HepG2 (cell line): ENCODE data around the gene SAP25. TPM values are rescaled to one million over a fixed set of nuclear protein-coding genes. Genes with fewer than 3 reads are reported as not detected.
A peak's percentile ranks its signal among the peaks of the same experiment; 100 is the strongest.

ENCODE experiments used
- DPF2 ChIP-seq: sonication (generic); formaldehyde crosslinking; IDR thresholded peaks from 2 replicates; pipeline ENCODE4 v1.4.0; 2020; ENCODE audit warnings: mild to moderate bottlenecking, low read depth, missing genetic modification reagents, borderline replicate concordance
- FLYWCH1 ChIP-seq: sonication (generic); formaldehyde crosslinking; IDR thresholded peaks from 2 replicates; pipeline ENCODE4 v1.8.1; 2023; ENCODE audit warnings: mild to moderate bottlenecking, missing genetic modification reagents
- HNF4G ChIP-seq, 2 experiments: sonication (generic) in 1 of 2; formaldehyde crosslinking in 1 of 2; IDR thresholded peaks; 2 replicates each; pipeline versions ENCODE4 v1.4.0 to v1.6.1; 2011 to 2020; ENCODE audit warnings: borderline replicate concordance in 2 of 2, low read depth in 2 of 2, mild to moderate bottlenecking in 2 of 2, low read length in 1 of 2, missing genetic modification reagents in 1 of 2, moderate library complexity in 1 of 2
- ISL2 ChIP-seq: sonication (generic); formaldehyde crosslinking; IDR thresholded peaks from 2 replicates; pipeline ENCODE4 v1.5.0; 2020; ENCODE audit warnings: missing genetic modification reagents
- KAT2B ChIP-seq: fragments of 150-350 bp; IDR thresholded peaks from 2 replicates; pipeline ENCODE4 v1.6.1; 2014; ENCODE audit warnings: low read depth, low read length, borderline replicate concordance
- KLF13 ChIP-seq: sonication (generic); formaldehyde crosslinking; IDR thresholded peaks from 2 replicates; pipeline ENCODE4 v1.4.0; 2020; ENCODE audit warnings: mild to moderate bottlenecking, missing genetic modification reagents
- MED1 ChIP-seq: sonication (generic); formaldehyde crosslinking; IDR thresholded peaks from 2 replicates; pipeline ENCODE4 v1.4.0; 2020; ENCODE audit warnings: missing genetic modification reagents
- MED8 ChIP-seq: sonication (generic); formaldehyde crosslinking; IDR thresholded peaks from 2 replicates; pipeline ENCODE4 v1.8.1; 2023; ENCODE audit warnings: mild to moderate bottlenecking, missing genetic modification reagents; ENCODE audit not compliant: insufficient replicate concordance
- MIER3 ChIP-seq: IDR thresholded peaks from 2 replicates; pipeline ENCODE4 v1.6.1; 2016; ENCODE audit warnings: missing compliant biosample characterization, borderline replicate concordance
- NONO ChIP-seq, 2 experiments: fragments of 450-650 bp in 1 of 2; sonication (generic) in 1 of 2; formaldehyde crosslinking in 1 of 2; IDR thresholded peaks in 1 of 2; conservative IDR thresholded peaks in 1 of 2; 2 replicates each; pipeline versions ENCODE4 v1.6.1 to v1.8.0; 2017 to 2022; ENCODE audit warnings: mild to moderate bottlenecking in 1 of 2, missing genetic modification reagents in 1 of 2, moderate library complexity in 1 of 2
- SNAI1 ChIP-seq: sonication (generic); formaldehyde crosslinking; IDR thresholded peaks from 2 replicates; pipeline ENCODE4 v1.5.0; 2020; ENCODE audit warnings: mild to moderate bottlenecking, missing genetic modification reagents, borderline replicate concordance
- SP5 ChIP-seq: IDR thresholded peaks from 2 replicates; pipeline ENCODE4 v1.6.1; 2016; ENCODE audit warnings: low read depth, borderline replicate concordance
- ZNF451 ChIP-seq: sonication (generic); formaldehyde crosslinking; IDR thresholded peaks from 2 replicates; pipeline ENCODE4 v1.5.0; 2020; ENCODE audit warnings: mild to moderate bottlenecking, missing genetic modification reagents
- ZNF556 ChIP-seq: sonication (generic); formaldehyde crosslinking; IDR thresholded peaks from 2 replicates; pipeline ENCODE4 v1.4.0; 2020; ENCODE audit warnings: mild to moderate bottlenecking, missing genetic modification reagents, borderline replicate concordance
- ZNF674 ChIP-seq: sonication (generic); formaldehyde crosslinking; IDR thresholded peaks from 2 replicates; pipeline ENCODE4 v1.5.0; 2020; ENCODE audit warnings: low read depth, mild to moderate bottlenecking, missing genetic modification reagents
- polyA plus RNA-seq, 8 experiments: library from polyadenylated mRNA; depleted of rRNA in 3 of 8; stranded (reverse) in 7 of 8; unstranded in 1 of 8; fragments of >200 nt; fragmentation: Illumina TruSeq in 4 of 8; extraction: Trizol in 4 of 8; gene quantifications; 2 replicates each; pipeline versions ENCODE4 v1.2.1 to v1.2.3, GENCODE V29; 2011 to 2016; ENCODE audit warnings: low read depth in 4 of 8, missing spikeins in 1 of 8, mixed read lengths in 1 of 8; ENCODE audit not compliant: insufficient read depth in 1 of 8
- total RNA-seq, 5 experiments: library from RNA; depleted of rRNA; stranded (reverse); fragments of >200 nt; fragmentation: Illumina TruSeq; extraction: Trizol; gene quantifications; 2 replicates each; pipeline ENCODE4 v1.2.3, GENCODE V29; 2016; ENCODE audit warnings: low read depth in 1 of 5
- TF ChIP-seq, protein P1 (sequence below): sonication (generic); formaldehyde crosslinking; IDR thresholded peaks from 2 replicates; pipeline ENCODE4 v1.8.1; 2022; ENCODE audit warnings: mild to moderate bottlenecking, missing genetic modification reagents
- TF ChIP-seq, protein P2 (sequence below): sonication (generic); formaldehyde crosslinking; IDR thresholded peaks from 2 replicates; pipeline ENCODE4 v1.4.0; 2020; ENCODE audit warnings: missing genetic modification reagents
- TF ChIP-seq, protein P3 (sequence below): sonication (generic); formaldehyde crosslinking; IDR thresholded peaks from 2 replicates; pipeline ENCODE4 v1.5.0; 2020; ENCODE audit warnings: mild to moderate bottlenecking, missing genetic modification reagents, borderline replicate concordance

The SAP25 gene
- total and polyA plus RNA-seq, 2 of the 13 experiments (the other 11 are each of a cell fraction or from before 2014, with no cell fraction given): 0.15 to 0.20 TPM

DNA sequence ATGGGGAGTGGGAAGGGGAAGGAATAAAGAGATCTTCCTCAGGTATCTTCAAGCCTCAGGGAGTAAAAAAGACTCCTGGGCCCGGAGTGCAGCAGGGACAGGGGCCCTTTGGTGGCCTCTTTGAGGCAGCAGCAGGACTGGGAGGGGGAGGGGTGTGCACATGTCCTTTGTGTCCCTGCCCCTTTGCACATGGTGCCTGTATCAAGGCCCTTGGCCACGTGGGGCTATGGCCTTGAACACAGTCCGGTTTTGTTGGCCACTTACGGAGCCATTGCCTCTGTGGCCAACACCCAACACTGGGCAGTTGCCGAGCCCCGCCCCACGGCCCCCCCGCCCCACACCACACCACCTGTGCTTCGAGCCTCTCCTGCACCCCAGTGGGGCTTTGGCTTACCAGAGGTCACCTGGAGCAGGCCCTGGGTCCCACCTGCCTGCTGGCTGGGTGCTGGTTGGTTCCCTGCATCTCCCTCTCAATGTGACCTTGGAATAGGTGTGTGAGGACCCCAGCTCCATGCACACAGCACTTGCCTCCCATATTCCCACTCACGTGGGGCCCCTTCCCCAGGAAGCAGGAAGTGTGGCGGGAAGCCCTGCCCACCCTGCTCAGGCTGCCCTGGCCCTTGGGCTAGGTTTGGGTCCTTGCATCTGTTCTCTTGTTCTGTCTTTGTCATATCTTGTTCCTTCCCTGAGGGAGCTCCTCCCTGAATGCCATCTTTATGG, 5.4 kb downstream of the SAP25 start (continued):
- peak; percentile 28 for TF ChIP-seq MED8 (CRISPR knock-in tag)
- TF ChIP-seq KLF13: no peak
- TF ChIP-seq, protein P1, sequence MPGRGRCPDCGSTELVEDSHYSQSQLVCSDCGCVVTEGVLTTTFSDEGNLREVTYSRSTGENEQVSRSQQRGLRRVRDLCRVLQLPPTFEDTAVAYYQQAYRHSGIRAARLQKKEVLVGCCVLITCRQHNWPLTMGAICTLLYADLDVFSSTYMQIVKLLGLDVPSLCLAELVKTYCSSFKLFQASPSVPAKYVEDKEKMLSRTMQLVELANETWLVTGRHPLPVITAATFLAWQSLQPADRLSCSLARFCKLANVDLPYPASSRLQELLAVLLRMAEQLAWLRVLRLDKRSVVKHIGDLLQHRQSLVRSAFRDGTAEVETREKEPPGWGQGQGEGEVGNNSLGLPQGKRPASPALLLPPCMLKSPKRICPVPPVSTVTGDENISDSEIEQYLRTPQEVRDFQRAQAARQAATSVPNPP (CRISPR knock-in tag): peak; percentile 87
- no peak for TF ChIP-seq KAT2B
- TF ChIP-seq SNAI1 (CRISPR knock-in tag): peak; percentile 61
- TF ChIP-seq, protein P2, sequence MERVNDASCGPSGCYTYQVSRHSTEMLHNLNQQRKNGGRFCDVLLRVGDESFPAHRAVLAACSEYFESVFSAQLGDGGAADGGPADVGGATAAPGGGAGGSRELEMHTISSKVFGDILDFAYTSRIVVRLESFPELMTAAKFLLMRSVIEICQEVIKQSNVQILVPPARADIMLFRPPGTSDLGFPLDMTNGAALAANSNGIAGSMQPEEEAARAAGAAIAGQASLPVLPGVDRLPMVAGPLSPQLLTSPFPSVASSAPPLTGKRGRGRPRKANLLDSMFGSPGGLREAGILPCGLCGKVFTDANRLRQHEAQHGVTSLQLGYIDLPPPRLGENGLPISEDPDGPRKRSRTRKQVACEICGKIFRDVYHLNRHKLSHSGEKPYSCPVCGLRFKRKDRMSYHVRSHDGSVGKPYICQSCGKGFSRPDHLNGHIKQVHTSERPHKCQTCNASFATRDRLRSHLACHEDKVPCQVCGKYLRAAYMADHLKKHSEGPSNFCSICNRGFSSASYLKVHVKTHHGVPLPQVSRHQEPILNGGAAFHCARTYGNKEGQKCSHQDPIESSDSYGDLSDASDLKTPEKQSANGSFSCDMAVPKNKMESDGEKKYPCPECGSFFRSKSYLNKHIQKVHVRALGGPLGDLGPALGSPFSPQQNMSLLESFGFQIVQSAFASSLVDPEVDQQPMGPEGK: peak; percentile 96
- peak; percentile 69; the same call in 1 of the 2 replicates for TF ChIP-seq MIER3 (CRISPR knock-in tag)
- TF ChIP-seq ISL2 (CRISPR knock-in tag): 0 out of 2 replicates have a peak, but pooled peaks have one; percentile 56
- TF ChIP-seq MED1: peak; percentile 91
- TF ChIP-seq HNF4G (IDR thresholded peaks at IDR 0.05; ENCODE audit: borderline replicate concordance, low read depth, low read length): peak; percentile 59
- TF ChIP-seq HNF4G (CRISPR knock-in tag; IDR thresholded peaks at IDR 0.05; ENCODE audit: borderline replicate concordance, low read depth): peak; percentile 78; the same call in 1 of the 2 replicates
- TF ChIP-seq SP5 (CRISPR knock-in tag): peak; percentile 88
- TF ChIP-seq NONO (IDR thresholded peaks at IDR 0.05): no peak
- peak; percentile 95 for TF ChIP-seq NONO (CRISPR knock-in tag; conservative IDR thresholded peaks at IDR 0.05)
- no peak; the same call in 1 of the 2 replicates for TF ChIP-seq ZNF451
- 0 out of 2 replicates have a peak, but pooled peaks have one; percentile 73 for TF ChIP-seq DPF2 (CRISPR knock-in tag)
- TF ChIP-seq ZNF556 (CRISPR knock-in tag): peak; percentile 55; the same call in 1 of the 2 replicates
- TF ChIP-seq FLYWCH1: no peak
- TF ChIP-seq, protein P3, sequence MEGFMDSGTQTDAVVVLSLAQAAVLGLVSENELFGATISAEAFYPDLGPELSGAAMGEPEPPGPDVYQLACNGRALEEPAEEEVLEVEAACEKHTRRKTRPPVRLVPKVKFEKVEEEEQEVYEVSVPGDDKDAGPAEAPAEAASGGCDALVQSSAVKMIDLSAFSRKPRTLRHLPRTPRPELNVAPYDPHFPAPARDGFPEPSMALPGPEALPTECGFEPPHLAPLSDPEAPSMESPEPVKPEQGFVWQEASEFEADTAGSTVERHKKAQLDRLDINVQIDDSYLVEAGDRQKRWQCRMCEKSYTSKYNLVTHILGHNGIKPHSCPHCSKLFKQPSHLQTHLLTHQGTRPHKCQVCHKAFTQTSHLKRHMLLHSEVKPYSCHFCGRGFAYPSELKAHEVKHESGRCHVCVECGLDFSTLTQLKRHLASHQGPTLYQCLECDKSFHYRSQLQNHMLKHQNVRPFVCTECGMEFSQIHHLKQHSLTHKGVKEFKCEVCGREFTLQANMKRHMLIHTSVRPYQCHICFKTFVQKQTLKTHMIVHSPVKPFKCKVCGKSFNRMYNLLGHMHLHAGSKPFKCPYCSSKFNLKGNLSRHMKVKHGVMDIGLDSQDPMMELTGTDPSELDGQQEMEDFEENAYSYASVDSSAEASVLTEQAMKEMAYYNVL: peak; percentile 27; the same call in 1 of the 2 replicates
- peak; percentile 89; the same call in 1 of the 2 replicates for TF ChIP-seq ZNF674
